Amniotic epithelial cell (primary cell): ENCODE measurements around the gene PSORS1C2.
"Not testable (repeated sequence)": the region's sequence is repeated elsewhere in the genome, so short reads cannot be mapped to it uniquely, and the experiment has no call there.

ENCODE experiments used
- DNase-seq: peaks from one replicate; pipeline ENCODE4 v3.0.0-alpha.2; 2010; ENCODE audit warnings: low read depth

Gene PSORS1C2

DNA sequence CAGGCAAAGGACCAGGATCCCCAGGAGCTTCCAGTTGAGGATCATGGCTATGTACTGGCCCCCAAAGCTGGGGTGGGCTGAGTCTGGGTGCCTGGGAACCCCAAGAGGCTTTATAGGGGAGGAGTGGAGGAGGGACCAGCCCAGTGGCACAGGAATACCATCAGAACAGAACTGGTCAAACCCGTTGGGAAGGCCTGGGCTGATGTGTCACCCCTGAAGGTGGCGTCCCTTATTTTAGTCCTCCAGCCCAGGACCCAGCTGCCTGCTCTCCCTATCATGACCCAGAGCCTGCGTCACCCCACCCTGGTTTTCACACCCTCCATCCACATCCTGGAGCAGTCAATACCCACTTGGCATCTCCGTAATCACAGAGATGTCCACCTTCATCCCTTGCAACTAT is at the start of gene PSORS1C2:
Gene PSORS1C2, minus strand, starts transcription at position 85 of the 400 bp plus-strand sequence. Its CDS starts 40 bp downstream, at position 45.
- DNase-seq: no peak

DNA sequence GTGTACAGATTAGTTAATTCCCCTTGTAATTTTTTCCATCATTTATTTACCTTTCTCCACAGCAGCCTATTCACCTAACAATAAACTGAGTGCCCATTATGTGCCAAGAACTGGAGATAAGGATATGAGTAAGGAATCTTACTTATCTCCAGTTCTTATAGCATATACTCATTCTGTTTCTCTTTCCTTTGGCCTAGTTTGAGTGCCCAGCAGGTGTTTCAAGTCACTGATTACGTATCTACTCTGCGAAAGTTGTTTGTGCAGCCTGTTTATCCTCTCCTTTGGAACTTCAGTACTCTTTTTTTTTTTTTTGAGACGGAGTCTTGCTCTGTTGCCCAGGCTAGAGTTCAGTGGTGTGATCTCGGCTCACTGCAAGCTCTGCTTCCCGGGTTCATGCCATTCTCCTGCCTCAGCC is 48.9 kb upstream of the PSORS1C2 start:
- peak; percentile 9 for DNase-seq

DNA sequence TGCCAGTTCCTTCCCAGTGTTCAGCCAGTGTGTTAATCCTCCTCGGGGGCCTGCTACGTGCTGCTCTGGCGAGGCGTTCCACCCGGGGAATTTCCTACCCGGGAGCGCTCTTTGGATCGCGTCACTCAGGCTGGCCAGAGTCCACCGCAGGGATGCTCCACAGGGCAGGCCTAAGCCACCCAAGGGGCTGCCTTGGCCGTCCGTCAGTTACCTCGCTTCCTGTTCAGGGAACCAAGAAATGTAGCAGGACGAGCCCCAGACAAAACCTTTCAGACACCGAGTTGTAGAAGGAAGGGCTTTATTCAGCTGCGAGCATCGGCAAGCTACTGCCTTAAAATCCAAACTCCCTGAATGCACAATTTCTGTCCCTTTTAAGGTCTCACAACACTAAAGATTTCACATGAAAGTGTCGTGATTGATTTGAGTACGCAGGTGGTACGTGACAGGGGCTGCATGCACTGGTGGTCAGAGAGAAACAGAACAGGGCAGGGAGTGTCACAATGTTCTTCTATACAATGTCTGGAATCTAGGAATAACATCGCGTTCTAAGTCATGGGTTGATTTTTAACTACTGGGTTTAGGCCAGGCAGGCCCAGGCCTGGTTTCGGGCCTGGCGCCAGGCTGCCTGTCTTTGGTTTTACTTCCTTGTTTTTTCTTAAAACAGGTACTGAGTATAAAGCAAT is 47.3 kb upstream of the PSORS1C2 start:
- DNase-seq: no peak

DNA sequence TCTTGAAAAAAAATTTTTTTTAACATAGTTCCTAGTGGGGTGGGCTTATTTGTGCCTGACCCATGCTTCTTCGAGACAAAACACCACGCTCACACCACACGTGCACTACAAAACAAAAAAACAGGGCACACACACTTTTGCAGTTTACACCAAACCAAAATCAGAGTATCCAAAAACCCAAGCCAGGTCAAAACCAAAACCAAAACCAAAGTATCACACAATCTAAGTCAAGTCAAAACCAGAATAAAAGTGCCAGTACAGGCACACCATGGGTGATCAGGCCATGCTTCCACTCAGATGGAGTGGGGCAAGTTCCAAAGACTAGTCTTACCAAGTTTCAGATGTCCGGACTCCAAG is 46.8 kb upstream of the PSORS1C2 start:
- DNase-seq: not testable (repeated sequence)

DNA sequence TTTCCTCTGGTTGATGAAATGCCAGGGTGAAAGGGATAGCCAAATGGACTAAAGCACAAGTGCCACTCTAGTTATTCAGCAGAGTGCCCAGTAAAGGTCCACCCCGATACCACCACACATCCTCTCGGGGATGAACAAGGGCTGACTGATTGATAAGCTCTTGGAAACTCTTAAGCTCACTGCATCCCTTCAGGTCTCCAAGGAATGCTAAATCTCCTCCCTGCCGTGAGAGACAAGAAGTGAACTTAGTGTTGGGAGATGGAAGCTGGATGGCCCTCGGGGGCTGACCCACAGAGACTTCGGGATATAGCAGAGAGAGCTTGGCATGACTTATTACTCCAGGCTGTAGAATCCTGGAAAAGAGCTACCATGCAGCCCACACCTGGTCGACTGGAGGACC is 45.0 kb upstream of the PSORS1C2 start:
- not testable (repeated sequence) for DNase-seq

DNA sequence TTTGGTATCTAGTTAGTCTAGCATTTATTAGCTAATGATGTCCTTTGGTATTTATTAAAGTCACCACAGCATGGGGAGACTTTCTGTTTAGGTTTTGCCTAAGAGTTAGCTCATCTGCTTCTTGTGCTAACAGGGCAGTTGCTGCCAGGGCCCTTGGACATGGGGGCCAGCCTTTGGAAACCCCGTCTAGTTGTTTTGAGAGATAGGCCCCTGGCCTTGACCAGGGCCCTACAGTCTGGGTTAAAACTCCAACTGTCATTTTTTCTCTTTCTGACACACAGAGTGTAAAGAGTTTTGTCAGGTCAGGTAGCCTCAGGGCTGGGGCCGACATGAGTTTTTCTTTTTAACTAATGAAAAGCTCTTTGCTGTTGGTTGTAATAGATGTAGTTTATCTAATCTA is 44.4 kb upstream of the PSORS1C2 start:
- not testable (repeated sequence) for DNase-seq

DNA sequence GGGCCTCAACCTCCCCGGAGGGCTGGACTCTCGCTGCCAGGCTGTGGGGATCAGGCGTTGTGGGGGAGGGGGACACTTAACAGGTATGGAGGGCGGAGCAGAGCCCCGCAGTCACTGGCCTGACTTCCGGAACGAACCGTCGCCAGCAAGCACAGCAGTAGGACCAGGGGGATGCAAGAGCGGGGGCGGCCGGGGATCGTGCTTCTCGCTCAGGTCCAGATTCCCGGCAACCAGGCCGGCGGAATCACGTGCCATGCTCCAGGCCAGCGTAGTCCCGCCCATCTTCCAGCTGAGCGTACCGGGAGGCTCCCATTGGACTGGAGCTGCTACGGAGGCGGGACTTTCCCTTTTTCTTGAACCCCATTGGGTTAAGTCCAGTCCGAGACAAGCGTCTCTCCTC is 41.6 kb upstream of the PSORS1C2 start:
- peak; percentile 75 for DNase-seq

DNA sequence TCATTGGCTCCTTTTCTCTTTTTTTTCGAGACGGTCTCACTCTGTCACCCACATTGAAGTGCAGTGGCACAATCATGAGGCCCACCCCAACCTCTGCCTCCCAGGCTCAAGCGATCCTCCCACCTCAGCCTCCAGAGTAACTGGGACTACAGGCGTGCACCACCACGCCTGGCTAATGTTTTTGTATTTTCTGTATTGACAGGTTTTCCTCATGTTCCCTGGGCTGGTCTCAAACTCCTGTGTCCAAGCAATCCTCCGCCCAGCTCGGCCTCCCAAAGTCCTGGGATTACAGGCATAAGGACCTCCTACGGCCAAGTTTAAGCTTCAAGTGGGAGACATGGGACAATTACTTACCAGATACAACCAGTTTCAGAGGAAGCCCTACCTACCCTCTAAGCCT is 41.0 kb upstream of the PSORS1C2 start:
- DNase-seq: no peak

DNA sequence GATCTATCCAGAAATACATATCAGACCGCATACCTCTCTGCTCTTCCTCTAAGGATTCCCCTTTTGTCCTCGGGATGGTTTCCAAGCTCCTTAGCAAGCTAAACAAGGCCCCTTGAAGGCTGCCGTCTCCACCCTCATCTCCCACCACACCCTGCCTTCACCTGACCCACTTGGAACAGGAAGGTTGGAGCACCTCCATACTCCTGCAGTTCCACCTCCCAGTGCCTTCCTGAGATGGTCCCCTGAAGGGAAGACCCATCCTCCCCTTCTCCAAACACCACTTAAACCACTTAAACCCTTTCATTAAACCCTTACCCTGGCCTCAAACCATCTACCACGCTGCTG is 40.1 kb upstream of the PSORS1C2 start:
- no peak for DNase-seq

DNA sequence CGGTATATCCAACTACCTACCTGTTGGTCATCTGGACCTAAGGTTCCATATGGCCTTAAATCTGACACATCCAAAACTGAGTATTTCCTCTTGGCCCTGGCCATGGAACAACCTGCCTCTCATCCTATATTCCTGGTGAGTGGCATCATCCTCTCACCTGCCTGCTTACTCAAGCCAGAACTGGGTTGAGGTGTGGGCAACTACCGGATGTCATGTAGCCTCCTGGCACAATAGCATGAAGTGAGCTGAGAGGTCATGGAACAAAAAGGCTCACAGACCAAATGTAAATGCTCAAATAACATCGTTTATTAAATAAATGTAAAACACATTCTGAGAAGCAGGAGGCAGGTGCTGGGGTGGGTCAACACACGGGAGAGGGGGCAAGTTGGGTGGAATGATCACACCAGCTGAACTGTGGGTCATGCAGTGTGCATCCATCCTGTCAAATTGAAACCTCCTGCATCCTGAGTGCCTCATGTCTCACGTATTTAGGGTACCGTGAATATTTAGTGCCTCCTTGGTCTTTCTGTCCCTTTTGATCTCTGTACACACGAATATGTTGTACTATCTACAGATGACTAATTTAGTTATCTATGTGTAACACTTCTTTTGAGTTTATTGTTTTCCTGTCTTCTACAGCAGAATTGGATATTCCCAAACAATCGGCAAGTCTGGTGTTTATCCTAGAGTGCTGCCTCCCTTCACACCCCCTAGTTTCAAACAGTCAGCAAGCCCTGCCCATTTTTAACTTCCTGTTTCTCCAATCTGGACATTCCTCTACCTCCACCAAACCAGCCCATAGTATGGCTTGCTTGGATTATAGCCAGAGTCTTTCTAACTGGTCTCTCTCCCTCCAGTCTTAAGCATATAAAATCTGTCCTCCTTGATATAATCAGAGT is 39.5 kb upstream of the PSORS1C2 start:
- no peak for DNase-seq

DNA sequence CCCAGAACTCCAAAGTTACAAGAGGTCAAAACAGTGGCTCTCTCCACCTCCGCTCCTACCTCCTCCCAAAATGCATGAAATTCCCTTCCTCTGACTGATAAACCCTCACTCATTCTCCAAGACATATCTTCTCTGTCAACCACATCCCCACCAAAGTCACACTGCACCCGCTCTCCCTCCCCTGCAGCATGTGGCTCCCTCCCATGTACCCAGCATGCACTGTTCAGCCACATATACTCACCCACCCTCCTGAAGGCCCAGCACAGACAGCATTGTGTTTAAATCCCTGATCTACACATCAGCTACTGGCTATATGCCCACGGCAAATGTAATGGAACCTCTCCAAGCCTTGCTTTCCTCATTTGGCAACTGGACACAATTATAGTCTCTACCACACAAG is 37.1 kb upstream of the PSORS1C2 start:
- peak; percentile 23 for DNase-seq

DNA sequence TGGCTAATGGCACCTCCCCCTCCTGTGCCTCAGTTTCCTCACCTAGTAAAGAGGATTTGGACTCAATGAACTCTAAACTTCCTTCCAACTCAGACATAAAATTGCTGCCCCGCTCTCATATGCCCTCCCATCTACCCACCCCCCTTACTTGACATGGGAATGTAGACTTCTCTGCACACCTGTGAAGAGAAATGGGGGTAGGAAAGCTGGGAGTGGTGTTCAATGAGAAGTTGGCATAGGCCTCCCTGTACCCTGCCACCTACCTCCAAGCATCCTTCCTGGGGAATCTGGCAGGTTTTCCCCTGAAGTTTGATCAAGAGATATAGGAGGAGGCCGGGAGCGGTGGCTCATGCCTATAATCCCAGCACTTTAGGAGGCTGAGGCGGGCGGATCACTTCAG is 35.5 kb upstream of the PSORS1C2 start:
- DNase-seq: no peak

DNA sequence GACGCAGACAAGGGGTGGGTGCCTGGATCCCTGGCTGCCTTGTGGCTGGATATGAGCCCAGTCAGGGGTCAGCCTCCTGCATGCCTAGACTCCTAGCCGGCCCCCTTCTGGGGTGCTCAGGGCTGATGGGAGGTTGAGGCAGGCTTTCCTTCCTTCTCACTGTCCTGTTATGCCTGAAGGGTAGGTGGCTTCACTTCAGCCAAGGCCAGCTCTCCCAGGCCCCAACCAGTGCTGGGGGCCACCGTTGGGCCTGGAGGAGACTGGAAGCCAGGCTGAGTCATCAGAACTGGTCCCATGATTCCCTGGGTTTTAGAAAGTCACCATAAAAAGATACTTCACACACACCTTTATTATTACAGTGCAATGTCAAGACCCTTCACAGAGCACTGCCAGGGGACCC is 34.5 kb upstream of the PSORS1C2 start:
- DNase-seq: no peak

DNA sequence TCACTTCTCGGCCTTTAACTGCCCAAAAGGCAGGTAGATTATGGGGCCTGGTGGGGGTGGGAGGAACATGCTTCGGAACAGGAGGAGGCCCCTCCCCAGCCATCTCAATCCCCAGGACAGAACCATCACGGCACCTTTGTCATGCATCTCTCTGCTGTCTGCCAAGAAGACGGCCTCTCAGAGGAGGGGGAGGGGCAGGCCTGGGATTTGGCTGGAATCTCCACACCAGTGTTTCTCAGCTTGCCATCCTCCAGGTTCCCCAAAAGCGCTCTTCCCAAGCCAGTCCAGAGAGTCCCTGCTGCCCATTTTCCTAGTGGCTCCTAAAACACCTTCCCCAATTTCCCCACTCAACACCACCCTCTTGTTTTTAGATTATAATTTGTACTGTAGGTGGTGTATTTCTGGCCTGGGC is 34.1 kb upstream of the PSORS1C2 start:
- DNase-seq: no peak

DNA sequence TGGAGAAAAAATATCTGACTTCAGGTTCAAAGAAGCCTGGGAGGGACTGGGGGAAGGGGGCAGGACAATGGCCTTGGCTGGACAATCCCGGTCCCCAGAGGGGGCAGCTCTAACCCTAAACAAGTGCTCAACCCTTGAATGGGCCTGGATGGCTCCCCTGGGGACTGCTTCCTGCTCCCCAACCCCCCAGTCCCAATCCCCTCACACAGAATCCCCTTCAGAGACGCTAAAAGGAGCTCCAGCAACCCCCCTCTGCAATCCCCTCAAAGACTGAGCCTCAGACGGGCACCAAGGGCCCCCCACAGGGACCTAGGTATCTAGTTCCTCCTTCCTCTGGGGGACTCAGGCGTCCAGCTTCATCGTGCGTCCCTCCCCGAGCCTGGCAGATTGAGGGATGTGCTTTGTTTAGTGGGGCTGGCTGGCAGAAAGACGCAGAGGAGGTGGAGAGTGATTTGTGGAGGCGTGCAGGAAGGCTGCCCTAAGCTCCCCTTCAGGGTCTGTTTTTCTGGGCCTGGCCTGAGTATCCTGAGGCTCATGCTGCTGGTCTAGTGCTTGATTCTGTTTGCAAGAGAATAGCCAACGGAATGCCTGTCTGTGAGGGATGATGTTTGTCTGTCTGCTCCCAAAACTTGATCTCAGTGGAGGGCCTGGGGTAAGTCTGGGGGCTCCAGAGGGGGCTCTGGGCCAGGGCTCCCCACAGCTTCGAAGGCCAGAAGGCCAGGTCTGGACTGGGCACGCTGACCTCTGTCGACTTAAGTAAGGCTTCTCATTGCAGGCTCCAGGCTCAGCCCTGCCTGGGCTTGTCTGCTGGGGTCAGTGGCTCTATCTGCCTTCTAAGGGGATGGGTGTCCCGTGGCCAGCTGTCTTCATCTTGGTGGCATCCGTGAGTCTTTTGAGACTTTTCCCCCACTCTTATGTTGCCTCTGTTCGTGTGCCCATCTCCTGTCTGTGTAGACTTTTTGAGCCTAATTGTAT is 33.4 kb upstream of the PSORS1C2 start:
- no peak for DNase-seq

DNA sequence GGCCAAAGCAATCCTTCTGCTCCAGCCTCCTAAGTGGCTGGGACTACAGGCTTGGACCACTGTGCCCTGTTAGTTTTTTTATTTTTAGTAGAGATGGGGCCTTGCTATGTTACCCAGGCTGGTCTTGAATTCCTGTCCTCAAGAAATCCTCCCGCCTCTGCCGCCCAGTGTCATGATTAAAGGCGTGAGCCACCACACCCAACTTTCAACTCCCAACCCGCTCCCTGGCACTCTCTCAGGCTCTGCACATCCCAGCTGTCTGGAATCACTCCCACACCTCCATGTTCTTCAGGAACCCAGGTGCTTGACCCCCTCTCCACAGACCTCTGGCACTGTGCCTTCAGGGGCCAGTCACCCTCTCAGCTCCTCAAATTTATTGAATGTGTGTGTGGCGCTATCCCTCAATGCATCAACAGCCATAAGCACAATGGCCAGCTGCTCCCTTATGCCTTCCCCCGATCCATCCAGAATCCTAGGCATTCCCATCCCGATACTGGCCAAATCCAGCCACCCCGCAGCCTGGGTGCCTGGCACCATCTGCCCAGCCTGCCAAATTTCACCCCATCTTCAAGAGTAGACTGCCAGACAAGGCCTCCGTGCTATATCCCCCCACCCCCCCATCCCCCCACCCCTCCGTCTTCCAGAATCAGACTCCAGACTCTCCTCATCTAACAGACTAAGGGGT is 32.3 kb upstream of the PSORS1C2 start:
- DNase-seq: no peak

DNA sequence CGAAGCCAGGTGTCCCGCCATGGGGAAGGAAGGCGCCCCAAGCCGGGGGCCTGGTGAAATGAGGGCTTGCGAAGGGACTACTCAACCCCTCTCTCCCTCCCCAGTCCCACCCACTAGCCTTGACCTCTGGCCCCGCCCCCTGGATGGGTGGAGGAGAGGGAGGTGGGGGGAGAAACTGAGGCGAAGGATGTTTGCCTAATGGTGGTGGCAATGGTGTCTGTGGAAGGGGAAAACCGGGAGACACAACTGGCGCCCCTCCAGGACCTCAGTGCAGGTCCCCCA is 31.7 kb upstream of the PSORS1C2 start, which contains the start of gene POU5F1:
Gene POU5F1, minus strand, starts transcription at position 83 of the 282 bp plus-strand sequence. Its CDS starts 62 bp downstream, at position 21.
- DNase-seq: no peak

DNA sequence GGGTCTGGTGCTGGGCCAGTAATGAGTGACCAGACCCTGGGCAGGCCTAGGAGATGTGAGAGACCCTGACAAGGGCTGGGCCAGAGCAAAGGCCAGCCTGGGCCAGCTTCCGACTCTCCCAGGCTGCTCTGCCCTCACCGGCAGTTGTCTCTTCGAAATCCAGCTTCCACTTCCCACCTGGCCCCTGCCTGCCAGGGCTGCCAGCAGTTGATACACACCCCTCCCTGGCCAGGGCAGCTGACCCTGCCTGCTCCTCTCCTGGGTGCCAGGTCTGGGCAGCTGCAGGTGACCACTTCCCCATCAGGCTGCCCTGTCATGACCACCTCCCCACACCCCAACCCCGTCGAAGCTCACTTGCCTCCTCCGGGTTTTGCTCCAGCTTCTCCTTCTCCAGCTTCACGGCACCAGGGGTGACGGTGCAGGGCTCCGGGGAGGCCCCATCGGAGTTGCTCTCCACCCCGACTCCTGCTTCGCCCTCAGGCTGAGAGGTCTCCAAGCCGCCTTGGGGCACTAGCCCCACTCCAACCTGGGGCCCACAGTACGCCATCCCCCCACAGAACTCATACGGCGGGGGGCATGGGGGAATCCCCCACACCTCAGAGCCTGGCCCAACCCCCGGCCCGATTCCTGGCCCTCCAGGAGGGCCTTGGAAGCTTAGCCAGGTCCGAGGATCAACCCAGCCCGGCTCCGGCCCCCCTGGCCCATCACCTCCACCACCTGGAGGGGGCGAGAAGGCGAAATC is 31.2 kb upstream of the PSORS1C2 start:
- not testable (repeated sequence) for DNase-seq

DNA sequence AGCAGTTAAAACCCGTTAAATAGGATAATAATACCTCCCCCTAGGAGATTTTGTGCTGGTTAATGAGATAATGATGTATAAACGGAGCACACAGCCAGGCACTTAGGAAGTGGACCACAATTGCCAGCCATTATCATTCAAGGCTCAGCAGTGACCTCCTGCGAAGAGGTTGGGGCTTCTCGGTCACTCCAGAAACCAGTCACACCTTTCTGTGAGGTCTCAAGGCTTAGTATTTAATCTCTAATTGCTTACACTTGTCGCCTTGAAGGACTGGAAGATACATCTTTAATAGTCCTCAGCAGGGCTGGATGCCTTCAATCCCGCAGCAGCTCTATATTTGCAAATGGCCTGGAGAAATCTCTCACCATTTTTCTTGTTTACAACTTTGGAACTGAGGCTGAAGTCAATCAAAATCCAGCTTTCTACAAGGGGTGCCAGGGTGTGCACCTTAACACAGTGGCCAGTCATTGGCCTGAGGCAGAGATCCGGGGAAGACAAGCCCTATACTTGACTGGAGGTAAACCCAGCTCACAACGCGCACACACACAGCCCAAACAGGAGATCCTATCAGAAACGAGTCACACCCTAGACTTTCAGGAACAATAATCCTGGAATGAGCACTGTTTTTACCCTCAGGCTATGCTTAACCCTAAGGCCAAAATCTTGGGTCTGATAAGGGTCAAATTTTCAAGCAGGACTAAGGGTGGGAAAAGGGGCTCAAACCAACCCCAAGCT is 30.4 kb upstream of the PSORS1C2 start:
- no peak for DNase-seq

DNA sequence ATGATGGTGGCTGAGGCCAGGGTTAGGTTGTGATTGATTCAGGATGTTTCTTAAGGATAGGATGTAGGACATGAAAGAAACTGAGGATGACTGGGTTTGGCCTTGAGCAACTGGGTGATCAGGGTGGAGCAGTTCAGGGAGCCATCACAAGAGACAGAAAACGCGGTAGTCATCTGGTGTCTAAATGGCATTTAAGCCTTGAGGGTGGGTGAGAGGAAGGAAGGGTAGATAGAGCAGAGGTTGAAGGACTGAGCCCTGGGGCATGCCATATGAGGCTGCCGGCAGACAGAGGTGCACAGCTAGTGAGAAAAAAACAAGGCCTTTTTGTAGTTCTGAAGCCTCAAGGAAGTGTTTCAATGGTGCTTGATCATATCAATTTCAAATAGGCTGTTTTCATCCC is 29.7 kb upstream of the PSORS1C2 start:
- DNase-seq: no peak
